HEK293 (cell line): ENCODE results near the gene MAP2.

Source experiments
- CTCF ChIA-PET: fragments of 350-600 bp; formaldehyde crosslinking; extraction: SDS; loops from one replicate; lab custom pipeline; 2021; ENCODE audit warnings: antibody characterized with exemption; lab: Yijun Ruan, JAX
- POLR2A ChIA-PET: fragments of 300-600 bp; formaldehyde crosslinking; extraction: SDS; loops from one replicate; lab custom pipeline; 2020; ENCODE audit warnings: antibody characterized with exemption, inconsistent platforms; lab: Yijun Ruan, JAX
- H3K27ac ChIP-seq: fragments of 200-500 bp; sonication (Bioruptor generic); 2 replicates; pipeline ENCODE4 v1.5.1; 2014; ENCODE audit warnings: low read depth, low read length, control low read depth, inconsistent platforms; ENCODE audit errors: extremely low read depth
- H3K36me3 ChIP-seq, 2 experiments: fragments of 200-500 bp in 1 of 2; sonication (Bioruptor generic) in 1 of 2; 1 replicate in 1 of 2; 2 replicates in 1 of 2; pipeline ENCODE4 v1.5.1; 2014 to 2017; ENCODE audit warnings: inconsistent platforms in 2 of 2, low read length in 2 of 2; ENCODE audit not compliant: control insufficient read depth in 2 of 2, insufficient read depth in 1 of 2
- H3K4me1 ChIP-seq: fragments of 200-500 bp; sonication (Bioruptor generic); 2 replicates; pipeline ENCODE4 v1.5.1; 2014; ENCODE audit warnings: mild to moderate bottlenecking, low read length, inconsistent platforms; ENCODE audit not compliant: control insufficient read depth, insufficient read depth
- H3K4me3 ChIP-seq: 2 replicates; pipeline ENCODE4 v1.5.1; 2011; ENCODE audit warnings: low read depth, mild to moderate bottlenecking, control low read depth, low read length, moderate library complexity
- H3K9me3 ChIP-seq: fragments of 200-500 bp; sonication (Bioruptor generic); 2 replicates; pipeline ENCODE4 v1.5.1; 2014; ENCODE audit warnings: low read depth, low read length, inconsistent platforms; ENCODE audit not compliant: control insufficient read depth, insufficient read depth
- ATF2 ChIP-seq: fragments of 450-650 bp; formaldehyde crosslinking; IDR thresholded peaks from 2 replicates; pipeline ENCODE4 v1.5.1; 2016; ENCODE audit warnings: missing biosample characterization, missing genetic modification characterization, low read depth
- EGR2 ChIP-seq: fragments of 450-650 bp; formaldehyde crosslinking; IDR thresholded peaks from 2 replicates; pipeline ENCODE4 v1.5.1; 2016; ENCODE audit warnings: low read depth, missing biosample characterization, missing genetic modification characterization
- KLF8 ChIP-seq: fragments of 450-650 bp; formaldehyde crosslinking; IDR thresholded peaks from 2 replicates; pipeline ENCODE4 v1.5.1; 2016; ENCODE audit warnings: missing biosample characterization, missing genetic modification characterization
- REPIN1 ChIP-seq: fragments of 450-650 bp; formaldehyde crosslinking; IDR thresholded peaks from 2 replicates; pipeline ENCODE4 v1.5.1; 2017; ENCODE audit warnings: missing biosample characterization, missing genetic modification characterization, low read depth
- SCRT1 ChIP-seq: fragments of 450-650 bp; formaldehyde crosslinking; IDR thresholded peaks from 2 replicates; pipeline ENCODE4 v1.5.1; 2016; ENCODE audit warnings: missing biosample characterization, missing genetic modification characterization, borderline replicate concordance
- ZNF174 ChIP-seq: fragments of 450-650 bp; formaldehyde crosslinking; IDR thresholded peaks from 2 replicates; pipeline ENCODE4 v1.5.0; 2017; ENCODE audit warnings: missing biosample characterization, mild to moderate bottlenecking, missing genetic modification characterization
- ZNF18 ChIP-seq: fragments of 450-650 bp; formaldehyde crosslinking; IDR thresholded peaks from 2 replicates; pipeline ENCODE4 v1.5.1; 2016; ENCODE audit warnings: missing biosample characterization, missing genetic modification characterization
- ZNF23 ChIP-seq: fragments of 450-650 bp; formaldehyde crosslinking; IDR thresholded peaks from 2 replicates; pipeline ENCODE4 v1.5.1; 2016; ENCODE audit warnings: missing biosample characterization, missing genetic modification characterization, borderline replicate concordance
- ZNF280C ChIP-seq: fragments of 450-650 bp; formaldehyde crosslinking; IDR thresholded peaks from 2 replicates; pipeline ENCODE4 v1.5.1; 2016; ENCODE audit warnings: missing biosample characterization, missing genetic modification characterization
- ZNF280D ChIP-seq: fragments of 450-650 bp; formaldehyde crosslinking; IDR thresholded peaks from 2 replicates; pipeline ENCODE4 v1.5.1; 2016; ENCODE audit warnings: missing biosample characterization, missing genetic modification characterization
- ZNF341 ChIP-seq: fragments of 450-650 bp; formaldehyde crosslinking; IDR thresholded peaks from 2 replicates; pipeline ENCODE4; 2016; ENCODE audit warnings: low read depth, missing biosample characterization, missing genetic modification characterization
- ZNF350 ChIP-seq: fragments of 450-650 bp; formaldehyde crosslinking; IDR thresholded peaks from 2 replicates; pipeline ENCODE4 v1.5.0; 2017; ENCODE audit warnings: missing biosample characterization, mild to moderate bottlenecking, missing genetic modification characterization
- ZNF398 ChIP-seq: fragments of 450-650 bp; formaldehyde crosslinking; IDR thresholded peaks from 2 replicates; pipeline ENCODE4 v1.5.1; 2017; ENCODE audit warnings: missing biosample characterization, missing genetic modification characterization
- ZNF449 ChIP-seq: fragments of 450-650 bp; formaldehyde crosslinking; IDR thresholded peaks from 2 replicates; pipeline ENCODE4 v1.5.1; 2017; ENCODE audit warnings: missing biosample characterization, mild to moderate bottlenecking, missing genetic modification characterization, moderate library complexity
- ZNF514 ChIP-seq: fragments of 450-650 bp; formaldehyde crosslinking; IDR thresholded peaks from 2 replicates; pipeline ENCODE4 v1.5.1; 2016; ENCODE audit warnings: missing biosample characterization, missing genetic modification characterization
- ZNF548 ChIP-seq: fragments of 450-650 bp; formaldehyde crosslinking; IDR thresholded peaks from 2 replicates; pipeline ENCODE4 v1.5.1; 2016; ENCODE audit warnings: missing biosample characterization, missing genetic modification characterization
- ZNF639 ChIP-seq: fragments of 450-650 bp; formaldehyde crosslinking; IDR thresholded peaks from 2 replicates; pipeline ENCODE4 v1.5.1; 2016; ENCODE audit warnings: missing biosample characterization, missing genetic modification characterization
- ZNF658 ChIP-seq: fragments of 450-650 bp; formaldehyde crosslinking; IDR thresholded peaks from 2 replicates; pipeline ENCODE4; 2016; ENCODE audit warnings: missing biosample characterization, missing genetic modification characterization

Gene MAP2

GRCh38 chr2:209685340-209685739 is 261.5 kb downstream of the MAP2 start:
- Histone ChIP-seq H3K36me3 (no peaks in the 10 kb centered on the region), H3K9me3 (no peaks in the 10 kb centered on the region)
- CTCF ChIA-PET: no interaction called here
- TF ChIP-seq ZNF341 (no peak), ZNF174 (tag by site-specific recombination) (no peak), ZNF280D (tag by site-specific recombination) (no peak), ZNF548 (tag by site-specific recombination) (no peak), ATF2 (tag by site-specific recombination) (no peak), KLF8 (no peak), EGR2 (tag by site-specific recombination) (no peak), ZNF350 (tag by site-specific recombination) (no peak), ZNF639 (no peak), ZNF449 (tag by site-specific recombination) (no peak), ZNF18 (tag by site-specific recombination) (no peak), SCRT1 (no peak), REPIN1 (tag by site-specific recombination) (no peak), ZNF280C (no peak), ZNF23 (no peak), ZNF658 (no peak), ZNF514 (tag by site-specific recombination) (no peak), ZNF398 (tag by site-specific recombination) (no peak)
- TF ChIP-seq, all 188 proteins: peak for 0
- no peak overlapping the region for H3K4me3 ChIP-seq
- POLR2A ChIA-PET: no interaction called here
- H3K27ac ChIP-seq: no peak overlapping the region
- no peaks in the 10 kb centered on the region for H3K4me1 ChIP-seq
